GM12892 (cell line): ENCODE data around the gene DAPK2.

Experiments used
- POLR2A ChIP-seq: IDR thresholded peaks from 2 replicates; pipeline ENCODE4 v1.6.1; 2011; ENCODE audit warnings: low read depth, low read length, control low read depth
- POLR2AphosphoS5 ChIP-seq: IDR thresholded peaks from 2 replicates; pipeline ENCODE4 v1.6.1; 2011; ENCODE audit warnings: low read depth, low read length, control low read depth
- TAF1 ChIP-seq: IDR thresholded peaks from 2 replicates; pipeline ENCODE4 v1.6.1; 2011; ENCODE audit warnings: low read depth, mild to moderate bottlenecking, control low read depth, low read length, borderline replicate concordance

- TF ChIP-seq POLR2A (no peak), TAF1 (no peak), POLR2AphosphoS5 (no peak)
Measured at GRCh38 chr15:63917588-63918316, 128.5 kb downstream of the DAPK2 start.
